ENCODE data around the gene PMPCA. TPM values are rescaled to one million over a fixed set of nuclear protein-coding genes. Genes with fewer than 3 reads are reported as not detected.

PMPCA gene
- total RNA-seq, 1 experiment from 2014 or later = 103 TPM

GRCh38 chr9:136400038-136400834, 10.2 kb upstream of the PMPCA start, which contains the start of gene SNAPC4 (continued):
- TF ChIP-seq, protein P1, sequence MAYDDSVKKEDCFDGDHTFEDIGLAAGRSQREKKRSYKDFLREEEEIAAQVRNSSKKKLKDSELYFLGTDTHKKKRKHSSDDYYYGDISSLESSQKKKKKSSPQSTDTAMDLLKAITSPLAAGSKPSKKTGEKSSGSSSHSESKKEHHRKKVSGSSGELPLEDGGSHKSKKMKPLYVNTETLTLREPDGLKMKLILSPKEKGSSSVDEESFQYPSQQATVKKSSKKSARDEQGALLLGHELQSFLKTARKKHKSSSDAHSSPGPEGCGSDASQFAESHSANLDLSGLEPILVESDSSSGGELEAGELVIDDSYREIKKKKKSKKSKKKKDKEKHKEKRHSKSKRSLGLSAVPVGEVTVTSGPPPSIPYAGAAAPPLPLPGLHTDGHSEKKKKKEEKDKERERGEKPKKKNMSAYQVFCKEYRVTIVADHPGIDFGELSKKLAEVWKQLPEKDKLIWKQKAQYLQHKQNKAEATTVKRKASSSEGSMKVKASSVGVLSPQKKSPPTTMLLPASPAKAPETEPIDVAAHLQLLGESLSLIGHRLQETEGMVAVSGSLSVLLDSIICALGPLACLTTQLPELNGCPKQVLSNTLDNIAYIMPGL (CRISPR knock-in tag; IDR thresholded peaks at IDR 0.05) = peak; percentile 64; the same call in 1 of the 2 replicates
- TF ChIP-seq, protein P2, sequence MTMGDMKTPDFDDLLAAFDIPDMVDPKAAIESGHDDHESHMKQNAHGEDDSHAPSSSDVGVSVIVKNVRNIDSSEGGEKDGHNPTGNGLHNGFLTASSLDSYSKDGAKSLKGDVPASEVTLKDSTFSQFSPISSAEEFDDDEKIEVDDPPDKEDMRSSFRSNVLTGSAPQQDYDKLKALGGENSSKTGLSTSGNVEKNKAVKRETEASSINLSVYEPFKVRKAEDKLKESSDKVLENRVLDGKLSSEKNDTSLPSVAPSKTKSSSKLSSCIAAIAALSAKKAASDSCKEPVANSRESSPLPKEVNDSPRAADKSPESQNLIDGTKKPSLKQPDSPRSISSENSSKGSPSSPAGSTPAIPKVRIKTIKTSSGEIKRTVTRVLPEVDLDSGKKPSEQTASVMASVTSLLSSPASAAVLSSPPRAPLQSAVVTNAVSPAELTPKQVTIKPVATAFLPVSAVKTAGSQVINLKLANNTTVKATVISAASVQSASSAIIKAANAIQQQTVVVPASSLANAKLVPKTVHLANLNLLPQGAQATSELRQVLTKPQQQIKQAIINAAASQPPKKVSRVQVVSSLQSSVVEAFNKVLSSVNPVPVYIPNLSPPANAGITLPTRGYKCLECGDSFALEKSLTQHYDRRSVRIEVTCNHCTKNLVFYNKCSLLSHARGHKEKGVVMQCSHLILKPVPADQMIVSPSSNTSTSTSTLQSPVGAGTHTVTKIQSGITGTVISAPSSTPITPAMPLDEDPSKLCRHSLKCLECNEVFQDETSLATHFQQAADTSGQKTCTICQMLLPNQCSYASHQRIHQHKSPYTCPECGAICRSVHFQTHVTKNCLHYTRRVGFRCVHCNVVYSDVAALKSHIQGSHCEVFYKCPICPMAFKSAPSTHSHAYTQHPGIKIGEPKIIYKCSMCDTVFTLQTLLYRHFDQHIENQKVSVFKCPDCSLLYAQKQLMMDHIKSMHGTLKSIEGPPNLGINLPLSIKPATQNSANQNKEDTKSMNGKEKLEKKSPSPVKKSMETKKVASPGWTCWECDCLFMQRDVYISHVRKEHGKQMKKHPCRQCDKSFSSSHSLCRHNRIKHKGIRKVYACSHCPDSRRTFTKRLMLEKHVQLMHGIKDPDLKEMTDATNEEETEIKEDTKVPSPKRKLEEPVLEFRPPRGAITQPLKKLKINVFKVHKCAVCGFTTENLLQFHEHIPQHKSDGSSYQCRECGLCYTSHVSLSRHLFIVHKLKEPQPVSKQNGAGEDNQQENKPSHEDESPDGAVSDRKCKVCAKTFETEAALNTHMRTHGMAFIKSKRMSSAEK (CRISPR knock-in tag; IDR thresholded peaks at IDR 0.05; ENCODE audit: borderline replicate concordance) = peak; percentile 4; the same call in 1 of the 2 replicates
- TF ChIP-seq ARID4B (CRISPR knock-in tag; IDR thresholded peaks at IDR 0.05; ENCODE audit: borderline replicate concordance) (peak; percentile 88; the same call in 1 of the 2 replicates), JAZF1 (CRISPR knock-in tag; IDR thresholded peaks at IDR 0.05) (no peak), OVOL2 (CRISPR knock-in tag; IDR thresholded peaks at IDR 0.05; ENCODE audit: borderline replicate concordance) (no peak), ZBTB43 (CRISPR knock-in tag; IDR thresholded peaks at IDR 0.05) (no peak), ESRRA (CRISPR knock-in tag; IDR thresholded peaks at IDR 0.05; ENCODE audit: borderline replicate concordance) (no peak), ZNF423 (CRISPR knock-in tag; IDR thresholded peaks at IDR 0.05) (no peak), SMAD3 (CRISPR knock-in tag; IDR thresholded peaks at IDR 0.05; ENCODE audit: borderline replicate concordance) (peak; percentile 22; the same call in 1 of the 2 replicates)
- TF ChIP-seq, protein P3, sequence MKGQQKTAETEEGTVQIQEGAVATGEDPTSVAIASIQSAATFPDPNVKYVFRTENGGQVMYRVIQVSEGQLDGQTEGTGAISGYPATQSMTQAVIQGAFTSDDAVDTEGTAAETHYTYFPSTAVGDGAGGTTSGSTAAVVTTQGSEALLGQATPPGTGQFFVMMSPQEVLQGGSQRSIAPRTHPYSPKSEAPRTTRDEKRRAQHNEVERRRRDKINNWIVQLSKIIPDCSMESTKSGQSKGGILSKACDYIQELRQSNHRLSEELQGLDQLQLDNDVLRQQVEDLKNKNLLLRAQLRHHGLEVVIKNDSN (CRISPR knock-in tag; IDR thresholded peaks at IDR 0.05) = no peak
- TF ChIP-seq, protein P4, sequence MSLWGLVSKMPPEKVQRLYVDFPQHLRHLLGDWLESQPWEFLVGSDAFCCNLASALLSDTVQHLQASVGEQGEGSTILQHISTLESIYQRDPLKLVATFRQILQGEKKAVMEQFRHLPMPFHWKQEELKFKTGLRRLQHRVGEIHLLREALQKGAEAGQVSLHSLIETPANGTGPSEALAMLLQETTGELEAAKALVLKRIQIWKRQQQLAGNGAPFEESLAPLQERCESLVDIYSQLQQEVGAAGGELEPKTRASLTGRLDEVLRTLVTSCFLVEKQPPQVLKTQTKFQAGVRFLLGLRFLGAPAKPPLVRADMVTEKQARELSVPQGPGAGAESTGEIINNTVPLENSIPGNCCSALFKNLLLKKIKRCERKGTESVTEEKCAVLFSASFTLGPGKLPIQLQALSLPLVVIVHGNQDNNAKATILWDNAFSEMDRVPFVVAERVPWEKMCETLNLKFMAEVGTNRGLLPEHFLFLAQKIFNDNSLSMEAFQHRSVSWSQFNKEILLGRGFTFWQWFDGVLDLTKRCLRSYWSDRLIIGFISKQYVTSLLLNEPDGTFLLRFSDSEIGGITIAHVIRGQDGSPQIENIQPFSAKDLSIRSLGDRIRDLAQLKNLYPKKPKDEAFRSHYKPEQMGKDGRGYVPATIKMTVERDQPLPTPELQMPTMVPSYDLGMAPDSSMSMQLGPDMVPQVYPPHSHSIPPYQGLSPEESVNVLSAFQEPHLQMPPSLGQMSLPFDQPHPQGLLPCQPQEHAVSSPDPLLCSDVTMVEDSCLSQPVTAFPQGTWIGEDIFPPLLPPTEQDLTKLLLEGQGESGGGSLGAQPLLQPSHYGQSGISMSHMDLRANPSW (CRISPR knock-in tag; conservative IDR thresholded peaks at IDR 0.05; ENCODE audit: low read depth) = no peak
- TF ChIP-seq, protein P5, sequence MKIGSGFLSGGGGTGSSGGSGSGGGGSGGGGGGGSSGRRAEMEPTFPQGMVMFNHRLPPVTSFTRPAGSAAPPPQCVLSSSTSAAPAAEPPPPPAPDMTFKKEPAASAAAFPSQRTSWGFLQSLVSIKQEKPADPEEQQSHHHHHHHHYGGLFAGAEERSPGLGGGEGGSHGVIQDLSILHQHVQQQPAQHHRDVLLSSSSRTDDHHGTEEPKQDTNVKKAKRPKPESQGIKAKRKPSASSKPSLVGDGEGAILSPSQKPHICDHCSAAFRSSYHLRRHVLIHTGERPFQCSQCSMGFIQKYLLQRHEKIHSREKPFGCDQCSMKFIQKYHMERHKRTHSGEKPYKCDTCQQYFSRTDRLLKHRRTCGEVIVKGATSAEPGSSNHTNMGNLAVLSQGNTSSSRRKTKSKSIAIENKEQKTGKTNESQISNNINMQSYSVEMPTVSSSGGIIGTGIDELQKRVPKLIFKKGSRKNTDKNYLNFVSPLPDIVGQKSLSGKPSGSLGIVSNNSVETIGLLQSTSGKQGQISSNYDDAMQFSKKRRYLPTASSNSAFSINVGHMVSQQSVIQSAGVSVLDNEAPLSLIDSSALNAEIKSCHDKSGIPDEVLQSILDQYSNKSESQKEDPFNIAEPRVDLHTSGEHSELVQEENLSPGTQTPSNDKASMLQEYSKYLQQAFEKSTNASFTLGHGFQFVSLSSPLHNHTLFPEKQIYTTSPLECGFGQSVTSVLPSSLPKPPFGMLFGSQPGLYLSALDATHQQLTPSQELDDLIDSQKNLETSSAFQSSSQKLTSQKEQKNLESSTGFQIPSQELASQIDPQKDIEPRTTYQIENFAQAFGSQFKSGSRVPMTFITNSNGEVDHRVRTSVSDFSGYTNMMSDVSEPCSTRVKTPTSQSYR (CRISPR knock-in tag; IDR thresholded peaks at IDR 0.05) = no peak
